GM18502 (cell line): Measurements from ENCODE around the gene BUD31.
"Not testable (repeated sequence)": the region's sequence is repeated elsewhere in the genome, so short reads cannot be mapped to it uniquely, and the experiment has no call there.

Experiments
- ATAC-seq: cut with Tn5 transposase; IDR thresholded peaks from one replicate; pipeline ENCODE4 v1.9.1; 2021; ENCODE audit warnings: mild to moderate bottlenecking; ENCODE audit not compliant: unreplicated experiment, poor library complexity

BUD31 gene

GRCh38 chr7:99396418-99397296 lies 12.1 kb upstream of the BUD31 start:
- no peak for ATAC-seq

GRCh38 chr7:99397297-99397983 lies 11.3 kb upstream of the BUD31 start:
- no peak for ATAC-seq

GRCh38 chr7:99398891-99399445 lies 9.8 kb upstream of the BUD31 start:
- ATAC-seq = no peak

- ATAC-seq = no peak
Measured at GRCh38 chr7:99399597-99399996, 9.2 kb upstream of the BUD31 start.

GRCh38 chr7:99402854-99403253 lies 5.9 kb upstream of the BUD31 start:
- no peak for ATAC-seq

GRCh38 chr7:99403764-99404163 lies 5.0 kb upstream of the BUD31 start:
- no peak for ATAC-seq

GRCh38 chr7:99404235-99404976 lies 4.4 kb upstream of the BUD31 start:
- no peak for ATAC-seq

- ATAC-seq = no peak
Measured at GRCh38 chr7:99404977-99405320, 3.8 kb upstream of the BUD31 start.

- ATAC-seq = no peak
Measured at GRCh38 chr7:99406557-99406956, 2.2 kb upstream of the BUD31 start.

GRCh38 chr7:99407872-99408378 lies 844 bp upstream of the BUD31 start:
- peak; percentile 7 for ATAC-seq

GRCh38 chr7:99409192-99409572 lies 413 bp downstream of the BUD31 start:
- peak; percentile 17 for ATAC-seq

- no peak for ATAC-seq
Measured at GRCh38 chr7:99409806-99410205, 1.0 kb downstream of the BUD31 start.

- ATAC-seq = no peak
Measured at GRCh38 chr7:99410635-99411034, 1.9 kb downstream of the BUD31 start.

GRCh38 chr7:99415513-99416127 lies 6.9 kb downstream of the BUD31 start:
- not testable (repeated sequence) for ATAC-seq

GRCh38 chr7:99418260-99418659 lies 9.5 kb downstream of the BUD31 start:
- no peak for ATAC-seq

GRCh38 chr7:99419323-99420021 lies 10.7 kb downstream of the BUD31 start:
- ATAC-seq = no peak

GRCh38 chr7:99420213-99420612 lies 11.4 kb downstream of the BUD31 start:
- no peak for ATAC-seq

- ATAC-seq = no peak
Measured at GRCh38 chr7:99420986-99421385, 12.2 kb downstream of the BUD31 start.

GRCh38 chr7:99422186-99422585 lies 13.4 kb downstream of the BUD31 start:
- no peak for ATAC-seq

GRCh38 chr7:99422625-99423024 lies 13.9 kb downstream of the BUD31 start:
- no peak for ATAC-seq
